HG03039 (cell line): ENCODE data around the gene MYO9B.

Experiments
- ATAC-seq: cut with Tn5 transposase; IDR thresholded peaks from one replicate; pipeline ENCODE4 v1.9.1; 2021; ENCODE audit warnings: mild to moderate bottlenecking, moderate library complexity; ENCODE audit not compliant: unreplicated experiment

Gene MYO9B

GRCh38 chr19:17075035-17075863 lies at the start of gene MYO9B, which contains the start of gene HAUS8:
Gene MYO9B, plus strand, starts transcription at chr19:17075777. Its CDS starts 25,941 bp downstream, at chr19:17101718.
Gene HAUS8, minus strand, starts transcription at chr19:17075452. Its CDS starts 30 bp downstream, at chr19:17075422.
- ATAC-seq: peak; percentile 72

GRCh38 chr19:17025991-17026658 lies 49.5 kb upstream of the MYO9B start:
- ATAC-seq: no peak

- ATAC-seq: no peak
These were observed 48.7 kb upstream of the MYO9B start, which contains the start of gene CPAMD8 for GRCh38 chr19:17026706-17027534. Gene CPAMD8, minus strand, starts transcription at chr19:17026810. Its CDS starts 168 bp downstream, at chr19:17026642.

GRCh38 chr19:17027535-17027975 lies 48.0 kb upstream of the MYO9B start:
- ATAC-seq: no peak

- ATAC-seq: no peak
These were observed 43.8 kb upstream of the MYO9B start for GRCh38 chr19:17031741-17032140.

GRCh38 chr19:17035842-17036424 lies 39.6 kb upstream of the MYO9B start:
- no peak for ATAC-seq

GRCh38 chr19:17036640-17037039 lies 38.9 kb upstream of the MYO9B start:
- ATAC-seq: no peak

GRCh38 chr19:17037184-17037583 lies 38.4 kb upstream of the MYO9B start:
- no peak for ATAC-seq

- no peak for ATAC-seq
These were observed 37.5 kb upstream of the MYO9B start for GRCh38 chr19:17037966-17038500.

- no peak for ATAC-seq
These were observed 33.6 kb upstream of the MYO9B start for GRCh38 chr19:17041976-17042375.

GRCh38 chr19:17043744-17044143 lies 31.8 kb upstream of the MYO9B start:
- ATAC-seq: no peak

- no peak for ATAC-seq
These were observed 29.6 kb upstream of the MYO9B start for GRCh38 chr19:17045907-17046502.

- ATAC-seq: no peak
These were observed 26.6 kb upstream of the MYO9B start for GRCh38 chr19:17048885-17049453.

GRCh38 chr19:17049711-17050280 lies 25.8 kb upstream of the MYO9B start:
- no peak for ATAC-seq

- no peak for ATAC-seq
These were observed 23.1 kb upstream of the MYO9B start for GRCh38 chr19:17052439-17052838.

GRCh38 chr19:17054746-17055145 lies 20.8 kb upstream of the MYO9B start:
- ATAC-seq: no peak

GRCh38 chr19:17055636-17056035 lies 19.9 kb upstream of the MYO9B start:
- ATAC-seq: no peak

GRCh38 chr19:17058236-17058635 lies 17.3 kb upstream of the MYO9B start:
- no peak for ATAC-seq

GRCh38 chr19:17060802-17061201 lies 14.8 kb upstream of the MYO9B start:
- ATAC-seq: no peak
